NT2/D1 (cell line): ENCODE measurements around the gene MS4A10.

Source experiments
- DNase-seq: peaks from one replicate; pipeline ENCODE4 v3.0.0-alpha.2; 2011; ENCODE audit warnings: low read depth, low spot score
- H3K27me3 ChIP-seq: 2 replicates; pipeline ENCODE4 v1.6.0; 2011; ENCODE audit warnings: mild to moderate bottlenecking; ENCODE audit not compliant: insufficient read length, insufficient read depth
- H3K36me3 ChIP-seq: 2 replicates; pipeline ENCODE4 v1.6.1; 2011; ENCODE audit warnings: mild to moderate bottlenecking, low read length, mixed read lengths; ENCODE audit not compliant: insufficient read depth, insufficient read length
- H3K4me1 ChIP-seq: 2 replicates; pipeline ENCODE4 v1.5.1; 2011; ENCODE audit not compliant: insufficient read depth, insufficient read length
- H3K4me3 ChIP-seq: 2 replicates; pipeline ENCODE4 v1.5.1; 2011; ENCODE audit warnings: low read depth; ENCODE audit not compliant: insufficient read length
- H3K9ac ChIP-seq: 2 replicates; pipeline ENCODE4 v1.6.0; 2011; ENCODE audit warnings: low read depth; ENCODE audit not compliant: insufficient read length
- H3K9me3 ChIP-seq: 2 replicates; pipeline ENCODE4 v1.5.1; 2011; ENCODE audit warnings: mild to moderate bottlenecking, low read length; ENCODE audit not compliant: insufficient read depth
- SUZ12 ChIP-seq: IDR thresholded peaks from 2 replicates; pipeline ENCODE4 v1.6.1; 2011; ENCODE audit not compliant: insufficient read length, insufficient read depth; ENCODE audit errors: extremely low read depth
- YY1 ChIP-seq: IDR thresholded peaks from 2 replicates; pipeline ENCODE4 v1.6.1; 2011; ENCODE audit not compliant: insufficient read length, insufficient read depth
- ZNF274 ChIP-seq: IDR thresholded peaks from 2 replicates; pipeline ENCODE4 v1.6.1; 2011; ENCODE audit warnings: mild to moderate bottlenecking, low read depth, low read length

The MS4A10 gene

DNA sequence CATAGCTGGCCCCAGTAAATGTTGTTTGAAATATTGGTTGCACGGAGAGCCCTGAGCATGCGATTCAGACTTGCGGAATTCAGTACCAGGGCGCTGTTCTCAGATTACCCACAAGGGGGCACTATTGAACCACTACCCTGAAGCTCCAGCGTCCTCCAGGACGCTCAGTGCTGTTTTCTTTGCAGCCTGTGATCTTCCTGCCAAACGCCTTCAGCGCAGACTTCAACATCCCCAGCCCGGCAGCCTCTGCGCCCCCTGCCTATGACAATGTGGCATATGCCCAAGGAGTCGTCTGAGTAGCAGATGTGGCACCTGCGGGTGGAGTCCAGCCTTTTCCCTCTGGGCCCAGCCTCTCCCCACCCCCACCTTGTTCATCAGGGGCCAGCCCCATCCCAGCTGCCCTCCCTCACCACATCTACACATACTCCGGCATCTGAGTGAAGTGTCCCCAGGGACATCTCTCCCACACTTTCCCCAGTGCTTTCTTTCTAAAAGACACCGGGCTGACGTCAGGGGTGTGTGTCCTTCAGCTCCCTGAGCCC, 9.6 kb upstream of the MS4A10 start:
- Histone ChIP-seq H3K36me3 (no peaks in the 10 kb centered on the region), H3K9me3 (0 out of 2 replicates have a peak, but pooled peaks cover 5% of the 10 kb centered on the region), H3K9ac (peak overlapping the region; percentile 36), H3K4me3 (no peak overlapping the region), H3K4me1 (peaks cover 4% of the 10 kb centered on the region), H3K27me3 (no peaks in the 10 kb centered on the region)
- peak; percentile 92 for DNase-seq
- TF ChIP-seq SUZ12: no peak
- no peak for TF ChIP-seq YY1
- TF ChIP-seq ZNF274: no peak

DNA sequence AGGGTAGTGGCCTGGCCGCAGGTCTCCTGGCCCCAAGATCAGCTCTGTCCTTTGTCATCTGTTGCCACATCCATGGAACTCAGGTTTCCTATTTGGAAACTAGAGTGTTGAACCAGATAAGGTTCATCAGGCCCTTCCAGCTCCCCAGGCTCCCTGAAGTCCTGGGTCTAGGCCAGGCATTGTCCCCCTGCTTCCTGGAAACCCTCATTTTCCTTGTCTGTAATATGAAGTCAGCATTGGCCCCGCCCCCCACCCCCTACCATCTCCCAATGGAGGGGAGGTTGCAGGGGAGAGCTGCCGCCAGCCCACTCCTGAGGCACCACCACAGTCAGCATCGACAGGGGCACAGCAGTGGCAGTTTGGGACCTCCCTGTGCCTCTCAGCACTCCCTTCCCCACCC, 9.0 kb upstream of the MS4A10 start:
- Histone ChIP-seq H3K9ac (no peak overlapping the region), H3K4me3 (no peak overlapping the region), H3K27me3 (no peaks in the 10 kb centered on the region), H3K4me1 (peaks cover 4% of the 10 kb centered on the region), H3K36me3 (no peaks in the 10 kb centered on the region), H3K9me3 (0 out of 2 replicates have a peak, but pooled peaks cover 5% of the 10 kb centered on the region)
- TF ChIP-seq ZNF274 (no peak), YY1 (no peak), SUZ12 (no peak)
- DNase-seq: no peak

DNA sequence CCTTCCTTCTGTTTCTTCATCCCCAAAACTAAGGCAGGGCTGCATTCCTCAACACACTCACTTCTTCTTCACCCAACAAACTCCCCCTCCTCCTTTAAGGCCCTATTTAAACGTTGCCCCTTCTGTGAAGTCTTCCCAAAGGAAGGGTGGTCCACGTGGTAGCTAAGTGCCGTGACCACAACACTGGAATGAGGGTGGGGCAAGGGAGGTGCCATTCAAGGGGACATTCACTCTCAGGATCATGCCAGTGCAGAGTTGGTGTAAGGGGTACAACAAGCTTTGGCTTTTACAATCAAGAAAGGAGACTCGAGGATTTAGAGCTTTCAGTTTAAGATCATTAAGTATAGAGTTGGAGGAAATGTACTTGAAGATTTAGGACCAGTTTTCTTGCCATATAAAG, 8.0 kb upstream of the MS4A10 start:
- Histone ChIP-seq H3K36me3 (no peaks in the 10 kb centered on the region), H3K27me3 (no peaks in the 10 kb centered on the region), H3K9me3 (0 out of 2 replicates have a peak, but pooled peaks cover 5% of the 10 kb centered on the region), H3K4me3 (no peak overlapping the region), H3K9ac (no peak overlapping the region), H3K4me1 (peaks cover 4% of the 10 kb centered on the region)
- DNase-seq: no peak
- TF ChIP-seq SUZ12 (no peak), YY1 (no peak), ZNF274 (no peak)

DNA sequence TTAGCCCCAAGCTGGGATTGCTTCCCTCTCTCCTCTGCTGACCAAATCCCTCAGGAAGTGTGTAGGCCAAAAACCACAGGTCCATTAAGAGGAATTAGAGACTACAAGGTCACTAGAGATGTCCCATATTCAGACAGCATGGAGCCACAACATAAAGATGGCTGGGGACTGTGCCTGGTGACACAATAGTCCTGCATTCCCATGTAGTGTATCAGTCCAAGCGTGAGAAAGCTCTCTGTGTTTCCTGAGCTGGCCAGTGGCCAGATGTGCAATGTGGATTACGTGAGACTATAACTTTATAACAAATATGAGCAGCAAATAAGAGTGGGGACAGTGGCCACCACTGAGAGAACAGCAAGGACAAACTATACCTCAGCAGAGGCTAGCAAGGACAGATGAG, 7.6 kb upstream of the MS4A10 start:
- no peak for DNase-seq
- H3K27me3 ChIP-seq: no peaks in the 10 kb centered on the region
- no peak overlapping the region for H3K9ac ChIP-seq
- TF ChIP-seq ZNF274: no peak
- TF ChIP-seq YY1: no peak
- TF ChIP-seq SUZ12: no peak
- H3K36me3 ChIP-seq: no peaks in the 10 kb centered on the region
- H3K4me3 ChIP-seq: no peak overlapping the region
- H3K9me3 ChIP-seq: 0 out of 2 replicates have a peak, but pooled peaks cover 5% of the 10 kb centered on the region
- H3K4me1 ChIP-seq: peaks cover 4% of the 10 kb centered on the region

DNA sequence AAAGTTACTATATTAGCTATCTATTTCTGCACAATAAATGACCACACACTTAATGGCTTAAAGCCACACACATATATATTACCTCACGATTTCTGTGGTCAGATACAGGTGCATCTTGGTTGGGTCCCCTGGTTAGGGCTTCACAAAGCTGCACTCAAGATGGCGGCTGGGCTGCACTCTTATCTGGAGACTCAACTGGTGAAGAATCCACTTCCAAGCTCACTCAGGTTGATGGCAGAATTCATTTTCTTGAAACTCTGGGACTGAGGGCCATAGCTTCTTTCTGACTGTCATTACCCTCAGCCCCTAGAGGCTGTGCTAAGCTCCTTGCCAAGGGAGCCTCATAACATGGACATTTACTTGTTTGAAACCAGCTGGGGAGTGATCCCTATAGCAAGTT, 5.1 kb upstream of the MS4A10 start:
- Histone ChIP-seq H3K9me3 (0 out of 2 replicates have a peak, but pooled peaks cover 5% of the 10 kb centered on the region), H3K27me3 (no peaks in the 10 kb centered on the region), H3K36me3 (no peaks in the 10 kb centered on the region), H3K4me1 (peaks cover 4% of the 10 kb centered on the region), H3K4me3 (no peak overlapping the region), H3K9ac (no peak overlapping the region)
- TF ChIP-seq ZNF274 (no peak), YY1 (no peak), SUZ12 (no peak)
- no peak for DNase-seq

DNA sequence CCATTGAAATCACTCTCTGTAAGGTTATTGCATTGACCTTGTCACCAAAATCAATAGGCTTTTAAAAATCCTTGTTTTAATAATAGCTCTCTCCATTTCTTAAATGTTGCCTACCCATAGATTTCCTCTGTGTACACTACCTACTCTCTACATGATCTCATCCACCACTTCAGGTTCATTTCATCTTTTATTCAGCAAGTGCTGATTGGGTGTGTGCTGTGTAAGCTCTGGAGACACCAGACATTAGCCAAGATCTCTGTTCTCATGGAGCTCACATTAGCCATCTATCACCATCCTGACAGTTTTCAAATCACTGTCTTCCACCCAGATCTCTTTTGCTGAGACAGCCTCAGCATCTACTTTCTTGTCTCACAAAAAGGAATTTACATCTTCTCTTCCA, 4.4 kb upstream of the MS4A10 start:
- peaks cover 4% of the 10 kb centered on the region for H3K4me1 ChIP-seq
- no peaks in the 10 kb centered on the region for H3K27me3 ChIP-seq
- H3K36me3 ChIP-seq: no peaks in the 10 kb centered on the region
- 0 out of 2 replicates have a peak, but pooled peaks cover 5% of the 10 kb centered on the region for H3K9me3 ChIP-seq
- no peak for TF ChIP-seq ZNF274
- TF ChIP-seq YY1: no peak
- no peak for TF ChIP-seq SUZ12
- H3K9ac ChIP-seq: no peak overlapping the region
- H3K4me3 ChIP-seq: no peak overlapping the region
- DNase-seq: no peak

DNA sequence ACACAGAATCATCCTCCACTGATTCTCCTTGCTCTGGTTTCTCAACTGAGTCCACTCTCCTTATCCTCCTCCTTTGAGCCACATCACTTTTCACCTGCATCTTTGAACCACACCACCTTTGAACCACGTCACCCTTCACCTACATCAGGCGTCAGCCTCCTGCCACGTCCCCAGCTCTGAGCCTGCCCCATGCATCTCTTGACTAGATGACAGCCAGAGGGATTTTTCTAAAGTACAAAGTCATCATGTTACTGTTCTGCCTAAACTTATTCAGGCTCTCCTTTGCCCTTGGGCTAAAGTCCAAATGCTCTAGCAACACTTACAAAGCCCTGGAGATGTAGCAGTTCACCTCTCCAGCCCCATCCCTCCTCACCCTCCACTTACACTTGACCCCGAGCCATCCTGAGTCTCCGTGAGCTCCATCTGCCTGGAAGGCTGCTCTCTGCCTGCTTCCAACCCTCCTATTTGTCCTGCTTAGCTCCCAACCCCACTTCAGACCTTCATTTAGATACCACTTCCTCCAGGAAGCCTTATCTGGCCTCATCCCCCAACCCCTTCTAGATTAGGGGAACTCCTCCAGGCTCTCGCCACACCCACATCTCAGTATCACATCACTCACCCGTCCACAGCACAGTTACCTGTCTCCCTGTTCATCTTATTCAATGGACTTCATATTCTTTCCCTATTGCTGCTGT, 3.7 kb upstream of the MS4A10 start:
- no peaks in the 10 kb centered on the region for H3K36me3 ChIP-seq
- no peak overlapping the region for H3K4me3 ChIP-seq

More for the DNA sequence above, 3.7 kb upstream of the MS4A10 start:
- Histone ChIP-seq H3K9ac (no peak overlapping the region), H3K27me3 (no peaks in the 10 kb centered on the region), H3K4me1 (peaks cover 5% of the 10 kb centered on the region), H3K9me3 (0 out of 2 replicates have a peak, but pooled peaks cover 5% of the 10 kb centered on the region)
- DNase-seq: no peak
- TF ChIP-seq SUZ12: no peak
- no peak for TF ChIP-seq YY1
- no peak for TF ChIP-seq ZNF274
